Natural killer cell treated with Interleukin-12 subunit alpha and Interleukin-12 subunit beta and Interleukin-15 and Interleukin-18, amount 100 ng/mL, for 72 hours (primary cell): ENCODE results near the gene CNTN4. TPM values are rescaled to one million over a fixed set of nuclear protein-coding genes. Genes with fewer than 3 reads are reported as not detected.

Experiments
- ATAC-seq, 2 donors: fragments of 150-1000 bp; cut with Tn5 transposase in 1 of 2; sonication (Bioruptor Pico), chemical (Tn5 transposase) in 1 of 2; 2 replicates each; pipeline ENCODE4 v1.10.0; 2021
- DNase-seq: peaks from one replicate; pipeline ENCODE4 v3.0.0; 2022; ENCODE audit warnings: low spot score
- H3K27ac Mint-ChIP-seq, 2 donors: 1 replicate in 1 of 2; 2 replicates in 1 of 2; pipeline ENCODE4 v1.8.0; 2022; ENCODE audit warnings: mixed read lengths in 2 of 2, mild to moderate bottlenecking in 1 of 2, moderate library complexity in 1 of 2
- H3K27me3 Mint-ChIP-seq, 2 donors: 1 replicate in 1 of 2; 2 replicates in 1 of 2; pipeline ENCODE4 v1.8.0; 2022; ENCODE audit warnings: mixed read lengths in 2 of 2
- H3K36me3 Mint-ChIP-seq: one replicate; pipeline ENCODE4 v1.8.0; 2022; ENCODE audit warnings: mixed read lengths
- H3K4me1 Mint-ChIP-seq, 2 donors: 1 replicate in 1 of 2; 2 replicates in 1 of 2; pipeline ENCODE4 v1.8.0; 2022; ENCODE audit warnings: low read depth in 2 of 2, mixed read lengths in 2 of 2, mild to moderate bottlenecking in 1 of 2
- H3K4me3 Mint-ChIP-seq: one replicate; pipeline ENCODE4 v1.8.0; 2022; ENCODE audit warnings: mixed read lengths
- H3K9me3 Mint-ChIP-seq: 2 replicates; pipeline ENCODE4 v1.8.0; 2022; ENCODE audit warnings: mixed read lengths
- total RNA-seq, 2 donors: library from RNA; stranded (reverse); gene quantifications; one replicate each; pipeline ENCODE4 v1.2.3, GENCODE V29; 2022

The CNTN4 gene
- total RNA-seq, 2 donors from 2014 or later: not detected

DNA sequence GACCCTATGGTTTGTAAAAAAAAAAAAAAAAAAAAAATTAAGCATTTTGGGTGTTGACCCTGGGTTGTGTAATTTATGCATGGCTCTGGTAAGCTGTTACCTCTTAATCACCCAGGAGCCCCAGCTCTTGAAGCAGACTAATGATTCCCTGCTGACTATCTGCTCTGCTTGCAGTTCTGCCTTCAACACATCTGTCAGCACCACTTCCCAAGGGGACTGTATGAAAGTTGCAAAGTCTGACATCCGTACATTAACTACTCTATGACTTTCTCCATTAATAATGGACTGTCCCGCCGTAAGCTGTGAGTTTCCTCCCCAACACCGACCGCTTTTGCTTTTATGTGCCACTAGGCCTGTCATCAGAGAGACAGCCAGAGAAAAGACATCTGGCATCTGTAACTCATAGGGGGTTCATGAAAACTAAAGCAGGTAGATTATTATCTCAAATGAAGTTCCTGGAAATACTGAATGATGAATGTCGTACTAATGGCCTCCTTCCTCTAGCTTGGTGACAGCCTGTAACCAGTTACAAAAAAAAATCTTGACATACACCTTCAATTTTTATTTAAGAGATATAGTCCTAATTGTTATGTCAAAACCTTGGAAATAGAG is 740.0 kb downstream of the CNTN4 start:
- no peak overlapping the region for H3K27ac Mint-ChIP-seq
- no peaks in the 10 kb centered on the region for H3K36me3 Mint-ChIP-seq
- H3K27me3 Mint-ChIP-seq: no peaks in the 10 kb centered on the region
- no peak for DNase-seq
- no peak overlapping the region for H3K4me3 Mint-ChIP-seq
- ATAC-seq: no peak
- H3K9me3 Mint-ChIP-seq: peaks cover 4% of the 10 kb centered on the region
- H3K4me1 Mint-ChIP-seq: no peaks in the 10 kb centered on the region

DNA sequence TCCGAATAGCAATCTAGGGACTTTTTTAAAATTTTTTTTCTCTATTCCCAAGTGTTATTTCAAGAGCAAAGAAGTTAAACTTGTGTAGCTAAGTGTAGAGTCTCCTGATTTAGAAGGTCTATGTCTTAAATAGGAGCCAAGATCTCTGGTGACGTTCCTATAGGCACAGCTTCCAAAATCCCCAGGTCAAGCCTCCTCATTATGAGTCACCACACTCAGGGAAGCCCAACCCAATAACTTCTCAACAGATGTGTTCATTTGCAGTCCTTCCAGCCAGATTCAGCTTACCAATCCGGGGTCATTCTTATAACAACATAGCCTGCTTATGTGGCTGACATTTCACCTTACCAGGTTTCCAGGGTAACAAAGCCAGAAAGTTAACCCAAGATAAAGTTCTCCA is 741.2 kb downstream of the CNTN4 start:
- no peaks in the 10 kb centered on the region for H3K4me1 Mint-ChIP-seq
- no peak overlapping the region for H3K27ac Mint-ChIP-seq
- peaks cover 0 to 7% of the 10 kb centered on the region in 2 donors for H3K27me3 Mint-ChIP-seq
- no peak for ATAC-seq
- peaks cover 7% of the 10 kb centered on the region for H3K9me3 Mint-ChIP-seq
- no peak overlapping the region for H3K4me3 Mint-ChIP-seq
- no peak for DNase-seq
- H3K36me3 Mint-ChIP-seq: no peaks in the 10 kb centered on the region

DNA sequence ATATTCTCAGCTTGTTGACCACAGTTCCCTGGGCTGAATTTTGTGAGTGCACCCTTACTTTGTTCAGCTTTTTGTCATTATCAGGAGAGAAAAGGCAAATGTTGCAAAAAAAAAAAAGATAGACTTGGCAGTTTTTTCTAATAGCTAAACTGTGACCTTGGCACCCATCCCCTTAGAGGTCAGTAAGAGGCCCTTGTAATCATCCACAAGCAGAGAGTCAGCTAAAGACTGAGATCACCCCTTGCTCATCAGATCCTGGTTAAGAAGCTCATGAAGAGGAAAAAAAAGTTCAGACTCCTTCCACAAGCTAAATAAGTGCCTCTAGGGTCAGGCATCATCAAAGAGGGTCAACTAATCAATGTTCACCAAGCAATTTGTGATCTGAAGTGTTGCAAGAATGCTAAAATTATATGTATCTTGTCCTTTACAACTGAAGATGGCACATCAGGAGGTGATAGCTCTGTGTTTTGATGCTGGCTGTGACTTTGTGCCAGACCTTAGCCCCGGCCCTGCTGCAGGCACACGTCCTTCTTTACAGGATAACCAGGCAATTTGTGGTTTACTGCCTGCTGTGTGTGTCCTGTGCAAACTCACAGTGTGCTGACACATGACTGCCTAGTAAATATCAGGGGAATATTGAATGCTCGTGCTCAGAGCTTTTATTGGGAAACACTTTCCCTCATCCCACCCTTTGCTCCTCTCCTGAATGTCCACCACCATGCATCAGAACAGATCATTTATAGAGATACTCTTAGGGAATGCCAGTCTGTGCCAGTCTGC is 748.6 kb downstream of the CNTN4 start:
- Mint-ChIP-seq H3K4me3 (no peak overlapping the region), H3K36me3 (no peaks in the 10 kb centered on the region), H3K27ac (no peak overlapping the region), H3K9me3 (peaks cover 7% of the 10 kb centered on the region), H3K4me1 (no peaks in the 10 kb centered on the region), H3K27me3 (peaks cover 0 to 7% of the 10 kb centered on the region in 2 donors)
- ATAC-seq (no peak), DNase-seq (no peak)

DNA sequence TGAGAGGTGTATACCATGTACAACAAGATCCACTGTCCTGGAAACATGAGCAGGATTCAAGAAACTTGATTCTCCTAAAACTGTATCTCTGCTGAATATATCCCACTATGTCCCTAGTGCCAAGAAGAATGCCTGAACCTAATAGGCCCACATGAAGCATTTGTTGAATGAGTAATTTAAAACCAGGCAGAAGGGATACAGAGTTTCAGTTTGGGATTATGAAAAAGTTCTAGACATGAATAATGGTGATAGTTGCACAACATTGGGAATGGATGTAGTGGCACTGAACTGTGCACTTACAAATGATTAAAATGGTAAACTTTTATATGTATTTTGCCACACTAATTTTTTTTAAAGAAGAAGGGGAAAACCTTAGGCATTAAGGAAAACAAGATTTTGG is 750.4 kb downstream of the CNTN4 start:
- H3K4me3 Mint-ChIP-seq: no peak overlapping the region
- peaks cover 3% of the 10 kb centered on the region for H3K9me3 Mint-ChIP-seq
- no peak overlapping the region for H3K27ac Mint-ChIP-seq
- no peaks in the 10 kb centered on the region for H3K4me1 Mint-ChIP-seq
- ATAC-seq (no peak), DNase-seq (no peak)
- H3K27me3 Mint-ChIP-seq: peaks cover 0 to 4% of the 10 kb centered on the region in 2 donors
- H3K36me3 Mint-ChIP-seq: no peaks in the 10 kb centered on the region

DNA sequence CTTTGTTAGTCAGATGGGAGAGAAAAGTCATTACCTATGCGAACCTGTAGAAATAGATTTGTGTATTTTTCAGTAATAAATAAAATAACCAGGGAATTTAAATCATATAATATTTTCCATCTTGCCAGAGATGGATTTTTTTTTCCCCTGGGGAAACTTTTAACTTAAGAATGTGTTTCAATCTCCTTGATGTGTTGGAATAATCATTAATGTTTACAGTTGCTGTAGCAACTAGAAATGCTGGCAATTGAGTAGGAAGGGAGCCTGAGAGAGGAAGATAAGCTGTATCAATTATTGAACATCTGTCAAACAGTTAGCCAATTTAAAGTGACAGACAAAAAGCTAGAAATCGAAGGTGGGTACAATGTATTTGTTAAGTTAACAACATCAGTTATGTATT is 752.0 kb downstream of the CNTN4 start:
- Mint-ChIP-seq H3K36me3 (no peaks in the 10 kb centered on the region), H3K27me3 (no peaks in the 10 kb centered on the region), H3K9me3 (no peaks in the 10 kb centered on the region), H3K4me3 (no peak overlapping the region), H3K4me1 (peaks cover 0 to 6% of the 10 kb centered on the region in 2 donors), H3K27ac (no peak overlapping the region)
- ATAC-seq (no peak), DNase-seq (no peak)

DNA sequence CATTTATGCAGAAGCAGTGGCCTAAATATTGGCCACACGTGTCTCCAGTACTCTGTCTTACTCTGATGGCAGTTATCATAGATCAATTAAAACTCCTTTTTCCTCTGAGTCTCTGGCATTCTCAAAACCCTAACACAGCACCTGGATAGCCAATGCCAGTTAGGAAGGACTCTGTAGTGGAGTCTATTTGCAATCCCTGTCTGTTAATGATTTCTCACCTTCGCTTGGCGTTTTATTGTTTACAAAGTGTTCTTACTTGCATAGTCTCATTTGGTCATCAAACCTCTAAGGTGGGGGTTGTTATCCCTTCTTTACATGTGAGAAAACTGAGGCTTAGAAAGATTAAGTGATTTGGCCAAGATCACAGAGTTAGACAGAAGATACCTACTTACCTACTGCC is 752.7 kb downstream of the CNTN4 start:
- no peak for DNase-seq
- ATAC-seq: no peak
- Mint-ChIP-seq H3K4me3 (no peak overlapping the region), H3K27ac (no peak overlapping the region), H3K4me1 (peaks cover 5 to 13% of the 10 kb centered on the region in 2 donors), H3K27me3 (no peaks in the 10 kb centered on the region), H3K9me3 (no peaks in the 10 kb centered on the region), H3K36me3 (no peaks in the 10 kb centered on the region)

DNA sequence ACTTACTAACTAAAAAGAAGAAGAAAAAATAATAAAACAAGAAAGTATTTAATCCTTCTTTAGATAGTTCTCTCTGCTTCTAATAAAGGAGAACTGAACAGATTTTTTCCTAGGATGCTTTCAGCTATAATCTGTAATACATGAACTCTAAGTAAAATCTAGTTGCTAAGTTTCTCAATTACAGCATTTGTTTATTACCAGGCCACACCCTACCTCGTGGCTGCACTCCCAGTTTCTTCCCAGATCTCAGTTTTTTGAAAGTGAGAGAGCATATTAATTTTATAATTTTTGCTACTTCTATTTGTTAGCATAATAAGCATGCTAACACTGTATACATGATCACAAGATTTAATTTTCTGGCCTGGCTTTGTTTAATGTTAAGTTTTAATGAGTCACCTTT is 753.2 kb downstream of the CNTN4 start:
- ATAC-seq (no peak), DNase-seq (no peak)
- Mint-ChIP-seq H3K4me3 (no peak overlapping the region), H3K36me3 (no peaks in the 10 kb centered on the region), H3K27me3 (no peaks in the 10 kb centered on the region), H3K4me1 (peaks cover 10 to 17% of the 10 kb centered on the region in 2 donors), H3K9me3 (no peaks in the 10 kb centered on the region), H3K27ac (no peak overlapping the region)

DNA sequence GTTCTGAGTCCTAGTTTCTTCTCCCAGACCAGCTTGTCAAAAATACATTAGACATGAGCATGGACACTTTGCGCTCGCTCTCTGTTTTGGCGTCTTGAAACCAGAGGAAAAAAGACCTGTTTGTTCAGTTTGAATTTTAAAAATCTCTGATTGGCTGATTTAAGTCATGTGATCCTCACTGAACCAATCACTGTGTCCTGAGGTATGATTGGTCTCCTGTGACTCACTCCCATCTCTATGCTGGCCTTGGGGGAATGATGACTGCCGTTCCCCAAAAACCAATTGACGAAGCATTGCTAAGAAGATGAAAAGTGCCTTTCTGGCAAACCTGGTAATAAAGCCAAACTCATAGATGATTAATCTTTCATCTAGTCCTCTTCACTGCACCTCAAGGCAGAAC is 755.0 kb downstream of the CNTN4 start:
- Mint-ChIP-seq H3K36me3 (no peaks in the 10 kb centered on the region), H3K9me3 (no peaks in the 10 kb centered on the region), H3K4me1 (peaks cover 10 to 18% of the 10 kb centered on the region in 2 donors), H3K4me3 (no peak overlapping the region), H3K27ac (no peak overlapping the region), H3K27me3 (no peaks in the 10 kb centered on the region)
- ATAC-seq (no peak), DNase-seq (no peak)

DNA sequence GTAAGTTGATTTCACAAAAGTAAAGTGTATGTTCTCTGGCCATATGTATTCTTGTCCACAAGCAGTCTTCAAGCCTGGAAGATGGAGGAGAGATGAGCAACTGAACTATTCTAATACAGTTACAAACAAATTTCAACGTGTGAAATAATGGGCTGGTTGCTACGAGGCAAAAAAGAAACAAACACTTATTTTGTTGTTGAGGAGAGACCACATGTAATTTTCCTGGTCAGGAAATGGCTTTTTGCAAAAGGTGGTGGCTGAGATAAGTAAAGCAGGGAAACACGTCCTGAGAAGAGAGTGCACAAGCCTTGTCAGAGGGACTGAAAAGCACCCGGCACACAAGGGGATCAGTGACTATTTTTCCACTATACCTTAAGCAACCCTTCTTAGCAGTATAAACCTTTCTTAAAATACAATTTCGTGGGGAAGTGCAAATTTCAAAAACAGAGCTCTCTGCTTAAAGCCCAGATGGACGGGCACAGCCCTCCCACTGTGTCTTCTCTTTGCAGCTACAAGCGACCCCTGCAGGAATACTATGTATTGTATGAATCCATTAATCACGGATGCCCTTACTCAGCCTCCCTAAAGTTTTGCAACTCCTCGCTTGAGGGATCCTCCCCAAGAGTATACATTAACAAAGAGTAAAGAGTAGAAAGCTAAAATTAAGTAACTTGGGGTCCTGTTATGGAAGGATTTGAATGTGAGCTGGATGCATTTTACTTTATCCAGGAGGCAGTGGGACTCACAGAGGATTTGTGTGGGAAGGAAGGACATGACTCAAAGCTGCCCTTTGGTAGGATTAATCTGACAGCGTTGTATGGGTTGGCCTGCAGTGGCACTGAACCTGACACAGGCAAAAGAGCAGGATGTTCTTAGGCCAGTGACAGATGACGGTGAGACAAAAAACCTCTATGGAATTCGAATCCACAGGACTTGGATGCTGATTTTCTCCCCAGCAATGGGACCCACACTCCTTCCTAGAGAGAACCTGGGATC is 757.8 kb downstream of the CNTN4 start:
- Mint-ChIP-seq H3K36me3 (no peaks in the 10 kb centered on the region), H3K27me3 (no peaks in the 10 kb centered on the region), H3K27ac (peak overlapping the region in 1 of 2 donors; percentile 32), H3K4me1 (peaks cover 10 to 18% of the 10 kb centered on the region in 2 donors), H3K4me3 (peak overlapping the region; percentile 32), H3K9me3 (no peaks in the 10 kb centered on the region)
- no peak for DNase-seq
- peak; percentile 54 to 55 for ATAC-seq

DNA sequence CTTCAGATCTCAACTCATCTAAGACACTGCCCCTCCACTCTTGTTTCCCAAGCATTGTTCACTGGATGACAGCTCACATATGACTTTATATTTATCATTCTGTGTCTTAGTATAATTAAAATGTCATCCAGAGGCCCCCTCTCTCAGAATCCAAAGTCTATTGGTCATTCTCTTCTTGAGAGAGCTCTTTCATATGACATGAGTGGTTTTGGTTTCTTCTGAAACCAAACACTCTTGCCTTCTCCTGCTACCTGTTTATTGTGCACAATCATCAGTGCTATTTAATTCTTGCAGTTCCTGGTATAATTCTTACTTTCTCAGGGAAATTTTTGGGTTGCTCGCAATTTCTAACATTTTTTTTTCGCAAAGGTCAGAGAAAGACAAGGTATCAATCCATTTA is 762.0 kb downstream of the CNTN4 start:
- Mint-ChIP-seq H3K27ac (no peak overlapping the region), H3K9me3 (no peaks in the 10 kb centered on the region), H3K4me1 (peaks cover 10 to 18% of the 10 kb centered on the region in 2 donors), H3K36me3 (no peaks in the 10 kb centered on the region), H3K27me3 (no peaks in the 10 kb centered on the region), H3K4me3 (no peak overlapping the region)
- DNase-seq: no peak
- ATAC-seq: no peak

DNA sequence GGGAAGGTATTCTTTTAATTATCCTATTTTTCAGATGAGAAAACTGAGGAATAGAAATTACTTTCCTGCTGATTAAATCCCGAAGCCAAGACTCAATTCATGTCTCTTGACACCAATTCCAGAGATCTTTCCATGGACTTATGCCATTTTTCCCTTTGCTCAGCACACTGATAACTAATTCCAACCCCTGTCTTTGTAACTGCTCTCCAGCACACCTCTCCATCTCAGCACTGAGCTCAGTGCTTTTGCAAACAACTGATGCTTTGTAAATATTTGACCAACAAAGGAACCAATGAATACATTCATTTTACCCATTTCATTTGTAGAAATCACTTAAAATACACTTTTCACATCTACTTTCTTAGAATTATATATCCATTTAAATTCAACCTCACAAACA is 762.5 kb downstream of the CNTN4 start:
- no peak overlapping the region for H3K27ac Mint-ChIP-seq
- no peaks in the 10 kb centered on the region for H3K36me3 Mint-ChIP-seq
- DNase-seq (no peak), ATAC-seq (no peak)
- H3K27me3 Mint-ChIP-seq: no peaks in the 10 kb centered on the region
- no peaks in the 10 kb centered on the region for H3K9me3 Mint-ChIP-seq
- H3K4me3 Mint-ChIP-seq: no peak overlapping the region
- peaks cover 7 to 14% of the 10 kb centered on the region in 2 donors for H3K4me1 Mint-ChIP-seq

DNA sequence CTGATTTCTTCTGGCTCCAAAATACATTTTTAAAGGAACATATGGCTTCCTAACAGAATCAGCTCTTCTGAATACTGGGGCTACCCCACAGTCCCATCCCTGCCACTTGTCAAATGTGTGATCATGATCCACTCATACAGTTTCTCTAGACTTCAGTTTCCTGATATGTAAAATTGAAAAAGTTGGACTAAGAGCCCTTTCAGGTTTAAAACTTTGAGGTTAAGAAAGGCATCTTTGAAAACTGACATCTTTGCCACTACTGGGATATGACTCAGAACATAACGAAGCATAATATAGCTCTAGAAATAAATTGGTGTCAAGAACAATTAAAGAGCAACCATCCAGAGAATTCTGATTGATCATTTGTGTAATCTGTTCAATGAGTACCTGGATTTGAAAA is 763.3 kb downstream of the CNTN4 start:
- DNase-seq (no peak), ATAC-seq (peak in 1 of 2 donors; percentile 71)
- Mint-ChIP-seq H3K36me3 (no peaks in the 10 kb centered on the region), H3K27me3 (no peaks in the 10 kb centered on the region), H3K4me1 (peaks cover 0 to 6% of the 10 kb centered on the region in 2 donors), H3K4me3 (no peak overlapping the region), H3K27ac (no peak overlapping the region), H3K9me3 (no peaks in the 10 kb centered on the region)

DNA sequence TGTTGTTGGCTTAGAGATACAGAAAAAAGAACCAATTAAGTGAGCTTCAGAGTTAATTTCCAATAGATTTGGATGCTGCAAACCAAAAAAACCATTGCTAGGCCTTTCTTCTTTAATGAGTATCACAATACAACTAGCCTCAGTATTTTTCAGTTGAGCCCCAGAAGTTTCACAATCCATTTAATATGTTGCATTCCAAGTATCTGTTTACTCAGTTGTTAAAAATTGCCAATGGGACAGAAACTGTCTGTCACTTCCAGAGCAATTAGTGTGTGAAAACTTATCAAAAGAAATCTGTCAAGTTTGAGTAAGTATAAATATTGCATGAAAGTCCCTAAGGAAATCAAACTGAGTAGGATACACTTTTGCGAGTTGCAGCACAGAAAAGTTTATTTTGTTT is 763.7 kb downstream of the CNTN4 start:
- H3K9me3 Mint-ChIP-seq: no peaks in the 10 kb centered on the region
- ATAC-seq (no peak), DNase-seq (no peak)
- no peak overlapping the region for H3K27ac Mint-ChIP-seq
- no peak overlapping the region for H3K4me3 Mint-ChIP-seq
- H3K27me3 Mint-ChIP-seq: peaks cover 0 to 2% of the 10 kb centered on the region in 2 donors
- H3K36me3 Mint-ChIP-seq: no peaks in the 10 kb centered on the region
- peaks cover 0 to 6% of the 10 kb centered on the region in 2 donors for H3K4me1 Mint-ChIP-seq

DNA sequence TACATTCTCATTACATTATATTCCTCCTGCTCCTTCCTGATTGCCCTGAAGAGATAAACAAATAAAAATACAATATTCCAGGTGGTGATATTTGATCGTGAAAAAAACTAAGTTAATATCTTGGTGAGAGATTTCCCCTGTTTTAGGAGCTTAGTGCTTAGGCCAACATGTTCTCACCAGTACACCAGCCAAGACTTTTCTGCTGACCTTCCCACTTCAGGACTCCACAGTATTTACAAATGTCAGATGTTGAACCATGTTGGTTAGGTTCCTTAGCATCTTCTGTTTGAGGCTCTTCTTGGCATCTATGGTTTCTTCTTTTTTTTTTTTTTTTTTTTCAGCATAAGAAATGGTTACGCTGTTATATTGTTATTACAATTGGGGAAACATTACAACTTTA is 764.5 kb downstream of the CNTN4 start:
- no peak for ATAC-seq
- no peak for DNase-seq
- Mint-ChIP-seq H3K9me3 (no peaks in the 10 kb centered on the region), H3K4me3 (no peak overlapping the region), H3K27ac (no peak overlapping the region), H3K27me3 (peaks cover 4 to 7% of the 10 kb centered on the region in 2 donors), H3K4me1 (peaks cover 0 to 6% of the 10 kb centered on the region in 2 donors), H3K36me3 (no peaks in the 10 kb centered on the region)
